Fibroblast of skin of right biceps (primary cell): Measurements from ENCODE around the gene DNM3.

ENCODE experiments used
- DNase-seq: peaks from one replicate; pipeline ENCODE4 v3.0.0-alpha.2; 2013

DNM3 gene

GRCh38 chr1:172118618-172119017 is 277.3 kb downstream of the DNM3 start:
- DNase-seq, result no peak

GRCh38 chr1:172119184-172119583 is 277.9 kb downstream of the DNM3 start:
- no peak for DNase-seq

GRCh38 chr1:172120381-172120780 is 279.1 kb downstream of the DNM3 start:
- no peak for DNase-seq

- no peak for DNase-seq
These were observed 279.9 kb downstream of the DNM3 start for GRCh38 chr1:172121081-172121717.

GRCh38 chr1:172122381-172122780 is 281.1 kb downstream of the DNM3 start:
- no peak for DNase-seq

- DNase-seq, result no peak
These were observed 284.0 kb downstream of the DNM3 start for GRCh38 chr1:172125250-172125649.

- no peak for DNase-seq
These were observed 284.6 kb downstream of the DNM3 start for GRCh38 chr1:172125812-172126430.

- no peak for DNase-seq
These were observed 291.5 kb downstream of the DNM3 start for GRCh38 chr1:172132836-172133235.

GRCh38 chr1:172134087-172134731 is 292.9 kb downstream of the DNM3 start:
- DNase-seq, result peak; percentile 61

- no peak for DNase-seq
These were observed 293.9 kb downstream of the DNM3 start for GRCh38 chr1:172135076-172135672.

GRCh38 chr1:172135978-172136610 is 294.8 kb downstream of the DNM3 start:
- peak; percentile 78 for DNase-seq

GRCh38 chr1:172136925-172137324 is 295.6 kb downstream of the DNM3 start:
- DNase-seq, result peak; percentile 38

GRCh38 chr1:172137703-172138454 is 296.6 kb downstream of the DNM3 start:
- no peak for DNase-seq

GRCh38 chr1:172138634-172139033 is 297.3 kb downstream of the DNM3 start:
- DNase-seq, result no peak

- DNase-seq, result no peak
These were observed 297.9 kb downstream of the DNM3 start for GRCh38 chr1:172139196-172139595.

GRCh38 chr1:172140072-172140471 is 298.8 kb downstream of the DNM3 start:
- no peak for DNase-seq

GRCh38 chr1:172140591-172140990 is 299.3 kb downstream of the DNM3 start:
- no peak for DNase-seq

- no peak for DNase-seq
These were observed 300.1 kb downstream of the DNM3 start for GRCh38 chr1:172141341-172141881.

GRCh38 chr1:172142324-172142723 is 301.0 kb downstream of the DNM3 start:
- no peak for DNase-seq

GRCh38 chr1:172143384-172144055 is 302.2 kb downstream of the DNM3 start:
- peak; percentile 83 for DNase-seq

- peak; percentile 100 for DNase-seq
These were observed 303.3 kb downstream of the DNM3 start for GRCh38 chr1:172144445-172145061.
